Vagina (tissue), 2 donors: ENCODE data around the gene SERPINB1.

Experiments
- POLR2AphosphoS5 ChIP-seq, 2 donors: sonication (generic); formaldehyde crosslinking; IDR thresholded peaks; one replicate each; pipeline ENCODE4 v1.9.0; 2017; ENCODE audit warnings: antibody characterized with exemption in 2 of 2, mild to moderate bottlenecking in 2 of 2, low read depth in 1 of 2; ENCODE audit not compliant: insufficient read depth in 1 of 2
- TF ChIP-seq, protein P1 (sequence below), 3 experiments: fragments of 450-650 bp in 2 of 3; fragments of 200-600 bp in 1 of 3; sonication (generic) in 1 of 3; IDR thresholded peaks; one replicate each; pipeline ENCODE4 v1.5.1; 2017 to 2019; ENCODE audit warnings: antibody characterized with exemption in 3 of 3, mild to moderate bottlenecking in 2 of 3, moderate library complexity in 2 of 3

DNA sequence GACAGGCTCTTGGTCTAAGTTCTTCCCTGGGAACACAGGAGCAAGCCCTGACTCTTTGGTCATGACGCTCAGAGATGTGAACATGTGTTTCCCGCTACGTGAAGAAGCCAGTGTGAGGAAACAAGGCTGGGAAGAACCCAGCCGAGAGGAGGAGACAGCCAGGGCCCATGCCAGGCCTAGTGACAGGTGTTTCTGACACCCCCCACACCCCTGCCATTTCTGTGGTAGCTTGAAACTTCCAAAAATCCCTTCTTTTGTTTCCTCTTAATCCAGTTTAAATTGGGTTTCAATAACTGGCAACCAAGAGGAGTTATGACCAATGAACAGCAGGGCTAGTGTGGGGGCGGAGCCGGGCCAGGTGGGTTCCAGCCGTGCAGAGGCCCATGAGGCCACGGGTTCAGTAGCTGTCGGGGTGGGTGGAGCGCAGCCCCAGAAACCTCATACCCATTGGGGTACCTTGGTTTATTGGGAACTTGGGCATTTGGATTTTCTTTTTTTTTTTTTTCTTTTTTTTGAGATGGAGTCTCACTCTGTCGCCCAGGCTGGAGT, 43.0 kb downstream of the SERPINB1 start:
- TF ChIP-seq, protein P1, sequence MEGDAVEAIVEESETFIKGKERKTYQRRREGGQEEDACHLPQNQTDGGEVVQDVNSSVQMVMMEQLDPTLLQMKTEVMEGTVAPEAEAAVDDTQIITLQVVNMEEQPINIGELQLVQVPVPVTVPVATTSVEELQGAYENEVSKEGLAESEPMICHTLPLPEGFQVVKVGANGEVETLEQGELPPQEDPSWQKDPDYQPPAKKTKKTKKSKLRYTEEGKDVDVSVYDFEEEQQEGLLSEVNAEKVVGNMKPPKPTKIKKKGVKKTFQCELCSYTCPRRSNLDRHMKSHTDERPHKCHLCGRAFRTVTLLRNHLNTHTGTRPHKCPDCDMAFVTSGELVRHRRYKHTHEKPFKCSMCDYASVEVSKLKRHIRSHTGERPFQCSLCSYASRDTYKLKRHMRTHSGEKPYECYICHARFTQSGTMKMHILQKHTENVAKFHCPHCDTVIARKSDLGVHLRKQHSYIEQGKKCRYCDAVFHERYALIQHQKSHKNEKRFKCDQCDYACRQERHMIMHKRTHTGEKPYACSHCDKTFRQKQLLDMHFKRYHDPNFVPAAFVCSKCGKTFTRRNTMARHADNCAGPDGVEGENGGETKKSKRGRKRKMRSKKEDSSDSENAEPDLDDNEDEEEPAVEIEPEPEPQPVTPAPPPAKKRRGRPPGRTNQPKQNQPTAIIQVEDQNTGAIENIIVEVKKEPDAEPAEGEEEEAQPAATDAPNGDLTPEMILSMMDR (IDR thresholded peaks at IDR 0.05) = no peak
- no peak for TF ChIP-seq POLR2AphosphoS5 (IDR thresholded peaks at IDR 0.05; ENCODE audit: insufficient read depth in 1 of 2, low read depth in 1 of 2)
